Spleen (tissue), 7 donors: ENCODE measurements around the gene LRRC42.

ENCODE experiments used
- POLR2A ChIP-seq, 3 donors: fragments of 450-650 bp; IDR thresholded peaks; one replicate each; pipeline ENCODE4 v1.5.1; 2017; ENCODE audit warnings: antibody characterized with exemption in 3 of 3, mild to moderate bottlenecking in 1 of 3
- POLR2AphosphoS5 ChIP-seq, 3 donors: sonication (generic); formaldehyde crosslinking; IDR thresholded peaks; one replicate each; pipeline ENCODE4 v1.5.1; 2017; ENCODE audit warnings: antibody characterized with exemption in 3 of 3
- TF ChIP-seq, protein P1 (sequence below), 11 experiments: fragments of 200-600 bp in 7 of 11; fragments of 450-650 bp in 4 of 11; sonication (generic) in 4 of 11; IDR thresholded peaks in 8 of 11; conservative IDR thresholded peaks in 3 of 11; 1 replicate in 7 of 11; 2 replicates in 4 of 11; pipeline versions ENCODE4 v1.4.0 to v1.8.0; 2016 to 2021; ENCODE audit warnings: antibody characterized with exemption in 11 of 11, inconsistent platforms in 4 of 11, mild to moderate bottlenecking in 1 of 11
- donor health status: DM: no; HTN: no; CAD: no; lungs with moderate emphysema.
- donor health status: DM: no; HTN: no; CAD: no.
- donor health status: DM: no; HTN: no; CAD: no.

DNA sequence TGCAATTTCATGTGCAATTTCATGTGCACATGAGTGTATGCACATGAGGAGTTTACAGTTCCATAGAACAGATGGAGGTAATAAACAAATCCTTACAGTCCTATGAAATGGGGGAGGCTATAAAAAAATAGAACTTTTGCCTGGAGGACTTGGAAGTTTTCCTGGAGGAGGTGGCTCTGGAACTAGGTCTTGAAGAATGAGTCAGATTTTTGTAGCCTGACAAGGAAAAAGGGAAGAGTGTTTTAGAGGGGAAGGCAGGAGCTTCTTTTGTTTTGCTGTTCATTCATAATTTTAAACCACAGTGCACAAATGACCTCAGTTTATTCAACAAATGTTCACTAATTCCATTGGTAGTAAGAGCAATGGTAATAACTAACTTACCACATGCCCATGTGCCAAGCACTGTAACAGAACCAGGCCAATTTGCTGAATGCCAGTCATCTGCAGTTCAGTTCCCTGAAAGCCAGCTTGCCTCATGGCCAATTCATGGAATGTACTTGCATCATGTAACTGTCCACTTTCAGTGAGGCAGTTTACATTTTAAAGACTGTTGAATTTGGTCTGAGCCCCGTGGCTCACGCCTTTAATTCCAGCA is 49.4 kb upstream of the LRRC42 start:
- TF ChIP-seq POLR2A (IDR thresholded peaks at IDR 0.05) (no peak), POLR2AphosphoS5 (IDR thresholded peaks at IDR 0.05) (no peak)
- TF ChIP-seq, protein P1, sequence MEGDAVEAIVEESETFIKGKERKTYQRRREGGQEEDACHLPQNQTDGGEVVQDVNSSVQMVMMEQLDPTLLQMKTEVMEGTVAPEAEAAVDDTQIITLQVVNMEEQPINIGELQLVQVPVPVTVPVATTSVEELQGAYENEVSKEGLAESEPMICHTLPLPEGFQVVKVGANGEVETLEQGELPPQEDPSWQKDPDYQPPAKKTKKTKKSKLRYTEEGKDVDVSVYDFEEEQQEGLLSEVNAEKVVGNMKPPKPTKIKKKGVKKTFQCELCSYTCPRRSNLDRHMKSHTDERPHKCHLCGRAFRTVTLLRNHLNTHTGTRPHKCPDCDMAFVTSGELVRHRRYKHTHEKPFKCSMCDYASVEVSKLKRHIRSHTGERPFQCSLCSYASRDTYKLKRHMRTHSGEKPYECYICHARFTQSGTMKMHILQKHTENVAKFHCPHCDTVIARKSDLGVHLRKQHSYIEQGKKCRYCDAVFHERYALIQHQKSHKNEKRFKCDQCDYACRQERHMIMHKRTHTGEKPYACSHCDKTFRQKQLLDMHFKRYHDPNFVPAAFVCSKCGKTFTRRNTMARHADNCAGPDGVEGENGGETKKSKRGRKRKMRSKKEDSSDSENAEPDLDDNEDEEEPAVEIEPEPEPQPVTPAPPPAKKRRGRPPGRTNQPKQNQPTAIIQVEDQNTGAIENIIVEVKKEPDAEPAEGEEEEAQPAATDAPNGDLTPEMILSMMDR (IDR thresholded peaks at IDR 0.05 in 8 of 11, conservative IDR thresholded peaks at IDR 0.05 in 3 of 11): no peak
